Choroid plexus epithelial cell (primary cell): Measurements from ENCODE around the gene RAB29.
"Not testable (repeated sequence)": the region's sequence is repeated elsewhere in the genome, so short reads cannot be mapped to it uniquely, and the experiment has no call there.

Source experiments
- DNase-seq: peaks from one replicate; pipeline ENCODE4 v3.0.0-alpha.2; 2010; ENCODE audit warnings: low read depth
- H3K4me3 ChIP-seq: 2 replicates; pipeline ENCODE4 v1.5.1; 2011; ENCODE audit warnings: low read depth, mild to moderate bottlenecking, control low read depth, low read length, moderate library complexity
- CTCF ChIP-seq: conservative IDR thresholded peaks from 2 replicates; pipeline ENCODE4 v1.5.1; 2011; ENCODE audit warnings: low read depth, mild to moderate bottlenecking, control low read depth, inconsistent platforms, low read length, moderate library complexity

The RAB29 gene

GRCh38 chr1:205775015-205775716 is at the start of gene RAB29:
Gene RAB29, minus strand, starts transcription at chr1:205775482. Its CDS starts 526 bp downstream, at chr1:205774956.
- H3K4me3 ChIP-seq: peak within 1 kb of the TSS; percentile 96
- peak; percentile 85 for DNase-seq
- TF ChIP-seq CTCF: no peak

GRCh38 chr1:205824180-205824579 is 48.9 kb upstream of the RAB29 start:
- no peak for TF ChIP-seq CTCF
- no peak for DNase-seq

GRCh38 chr1:205823260-205823659 is 48.0 kb upstream of the RAB29 start:
- not testable (repeated sequence) for H3K4me3 ChIP-seq, DNase-seq

More at GRCh38 chr1:205824180-205824579, 48.9 kb upstream of the RAB29 start:
- no peak overlapping the region for H3K4me3 ChIP-seq

GRCh38 chr1:205822397-205822796 is 47.1 kb upstream of the RAB29 start:
- DNase-seq: no peak
- H3K4me3 ChIP-seq: no peak overlapping the region
- TF ChIP-seq CTCF: no peak

- no peak for TF ChIP-seq CTCF
- no peak overlapping the region for H3K4me3 ChIP-seq
- DNase-seq: no peak
Observed at GRCh38 chr1:205817988-205818387, 42.7 kb upstream of the RAB29 start.

- no peak for TF ChIP-seq CTCF
- no peak overlapping the region for H3K4me3 ChIP-seq
Observed at GRCh38 chr1:205817364-205817763, 42.1 kb upstream of the RAB29 start.

GRCh38 chr1:205813755-205814058 is 38.4 kb upstream of the RAB29 start:
- peak overlapping the region; percentile 83 for H3K4me3 ChIP-seq
- no peak for TF ChIP-seq CTCF
- DNase-seq: peak; percentile 61

More at GRCh38 chr1:205817364-205817763, 42.1 kb upstream of the RAB29 start:
- no peak for DNase-seq
